Heart right ventricle (tissue), 16 donors: ENCODE data around the gene TENM4. TPM values are rescaled to one million over a fixed set of nuclear protein-coding genes. Genes with fewer than 3 reads are reported as not detected.

Source experiments
- ATAC-seq, 8 donors: fragments of 200-7000 bp; cut with Tn5 transposase; one replicate each; pipeline ENCODE4 v1.9.1; 2020; ENCODE audit warnings: mild to moderate bottlenecking in 8 of 8, moderate library complexity in 8 of 8, moderate number of reproducible peaks in 1 of 8
- DNase-seq, 2 donors: peaks; one replicate each; pipeline ENCODE4 v3.0.0-alpha.2; 2020
- H3K27ac ChIP-seq, 10 donors: fragments of 200-600 bp; sonication (generic) in 2 of 10; one replicate each; pipeline versions ENCODE4 v1.5.0 to v1.8.0; 2020 to 2022; ENCODE audit warnings: mild to moderate bottlenecking in 3 of 10
- H3K27me3 ChIP-seq, 7 donors: fragments of 200-600 bp; one replicate each; pipeline ENCODE4 v1.8.0; 2021 to 2022; ENCODE audit warnings: mild to moderate bottlenecking in 2 of 7
- H3K36me3 ChIP-seq, 9 donors: fragments of 200-600 bp; sonication (generic) in 1 of 9; one replicate each; pipeline versions ENCODE4 v1.5.0 to v1.8.0; 2020 to 2022; ENCODE audit warnings: mild to moderate bottlenecking in 2 of 9
- H3K4me1 ChIP-seq, 9 donors: fragments of 200-600 bp; sonication (generic) in 1 of 9; one replicate each; pipeline versions ENCODE4 v1.5.0 to v1.8.0; 2020 to 2022; ENCODE audit warnings: mild to moderate bottlenecking in 4 of 9
- H3K4me3 ChIP-seq, 10 donors: fragments of 200-600 bp; sonication (generic) in 2 of 10; one replicate each; pipeline versions ENCODE4 v1.5.0 to v1.8.0; 2020 to 2022; ENCODE audit warnings: mild to moderate bottlenecking in 7 of 10, moderate library complexity in 2 of 10
- H3K9me3 ChIP-seq, 11 donors: fragments of 200-600 bp in 10 of 11; sonication (generic) in 2 of 11; one replicate each; pipeline versions ENCODE4 v1.5.0 to v1.8.0; 2013 to 2022; ENCODE audit warnings: mild to moderate bottlenecking in 2 of 11, control low read depth in 1 of 11, moderate library complexity in 1 of 11
- CTCF ChIP-seq, 9 donors: fragments of 200-600 bp; sonication (generic) in 2 of 9; IDR thresholded peaks; one replicate each; pipeline versions ENCODE4 v1.5.0 to v1.8.0; 2021 to 2022; ENCODE audit warnings: antibody characterized with exemption in 9 of 9, mild to moderate bottlenecking in 5 of 9, moderate library complexity in 1 of 9
- WGBS, 2 donors: extraction: QIAGEN DNeasy Blood & Tissue Kit; methylation state at CpG; one replicate each; pipeline ENCODE4 v1.1.7; 2013; ENCODE audit warnings: inconsistent platforms in 1 of 2; 5-methylcytosine and 5-hydroxymethylcytosine counted together
- intact Hi-C, 10 donors: fragments of 100-400 bp; cut with DNase I; formaldehyde crosslinking; loops; one replicate each; pipeline versions ENCODE4 v1.11.1 to v1.14.2; 2022
- polyA plus RNA-seq, 2 donors: library from polyadenylated mRNA; stranded (reverse); fragments of 200-250 nt; gene quantifications; one replicate each; pipeline ENCODE4 v1.2.3, GENCODE V29; 2013
- total RNA-seq, 10 donors: library from RNA; stranded (reverse); fragmentation: NEBNext Ultra II Directional in 3 of 10; extraction: Animal tissue kit (Norgen Biotek cat#: 25700) in 3 of 10; gene quantifications; one replicate each; pipeline versions ENCODE4 v1.2.1 to v1.2.4, GENCODE V29; 2021 to 2023
- donor health status: Arrhythmogenic right ventricular cardiomyopathy.
- donor health status: ischemic (EF 13 %, LVEDD 7.1; RV severe dilation, severe dysfunction).
- donor health status: healthy with polysubstance abuse.
- donor health status: DM: no; HTN: yes; CAD: no.
- donor health status: DM: no; HTN: no; CAD: no.
- donor health status: ischemic (EF 25% LVEDD 6.9; RV normal size, moderate dysfunction).
- donor health status: ischemic (EF 25% LVEDD 5.7; RV mildly dilated, moderate dysfunction).
- donor health status: healthy.
- donor health status: DM: yes; HTN: yes; CAD: no.
- donor health status: Ischemic cardiomyopathy.
- donor health status: ischemic (EF 35%, LVEDD 5.7; RV mildly dilated, moderate dysfunction).
- donor health status: nonischemic (EF 11% LVEDD 7.7; RV severe dilation, severe dysfunction).
- donor health status: DM: yes; HTN: yes; CAD: no.
- donor health status: PGD.
- donor health status: ischemic (EF 29% LVEDD 5.4; RV normal size, mild dysfunction).
- donor health status: nonischemic (EF 23%, LVEDD 6.1; RV moderate dilation, normal function).

Gene TENM4
- total and polyA plus RNA-seq, 12 donors, result 0.10 to 3.6 (median 0.91) TPM

GRCh38 chr11:79362821-79363220 lies 78.0 kb downstream of the TENM4 start:
- 88 to 89% methylated on average over 4 of the region's 4 CpGs for WGBS, 2 donors
- H3K27me3 ChIP-seq, result peaks cover 0 to 9% (median 0%) of the 10 kb centered on the region in 7 donors
- no peak for ATAC-seq
- no peaks in the 10 kb centered on the region for H3K36me3 ChIP-seq
- no peaks in the 10 kb centered on the region for H3K9me3 ChIP-seq
- no peaks in the 10 kb centered on the region for H3K4me1 ChIP-seq
- no peak for TF ChIP-seq CTCF (IDR thresholded peaks at IDR 0.05)
- H3K27ac ChIP-seq, result no peak overlapping the region
- intact Hi-C loops, result no loop called here
- no peak for DNase-seq
- no peak overlapping the region for H3K4me3 ChIP-seq

- Histone ChIP-seq H3K4me3 (no peak overlapping the region), H3K27me3 (peaks cover 0 to 8% (median 0%) of the 10 kb centered on the region in 7 donors), H3K27ac (no peak overlapping the region), H3K9me3 (no peaks in the 10 kb centered on the region), H3K36me3 (no peaks in the 10 kb centered on the region), H3K4me1 (no peaks in the 10 kb centered on the region)
- DNase-seq (no peak), ATAC-seq (no peak)
- intact Hi-C loops, result no loop called here
- no peak for TF ChIP-seq CTCF (IDR thresholded peaks at IDR 0.05)
- 86 to 90% methylated on average over 4 of the region's 4 CpGs for WGBS, 2 donors
Observed at GRCh38 chr11:79362206-79362757, 78.5 kb downstream of the TENM4 start.

- DNase-seq (no peak), ATAC-seq (no peak)
- Histone ChIP-seq H3K27me3 (peaks cover 0 to 12% (median 0%) of the 10 kb centered on the region in 7 donors), H3K4me1 (no peaks in the 10 kb centered on the region), H3K4me3 (no peak overlapping the region), H3K9me3 (no peaks in the 10 kb centered on the region), H3K27ac (no peak overlapping the region), H3K36me3 (no peaks in the 10 kb centered on the region)
- intact Hi-C loops, result no loop called here
- TF ChIP-seq CTCF (IDR thresholded peaks at IDR 0.05), result no peak
- WGBS, 2 donors, result 69 to 75% methylated on average over 5 of the region's 5 CpGs
Observed at GRCh38 chr11:79358258-79358657, 82.6 kb downstream of the TENM4 start.

- 51 to 76% methylated on average over 3 of the region's 3 CpGs for WGBS, 2 donors
- H3K27me3 ChIP-seq, result peaks cover 0 to 12% (median 3%) of the 10 kb centered on the region in 7 donors
- ATAC-seq (no peak), DNase-seq (no peak)
- H3K4me3 ChIP-seq, result no peak overlapping the region
- TF ChIP-seq CTCF (IDR thresholded peaks at IDR 0.05), result no peak
- H3K4me1 ChIP-seq, result no peaks in the 10 kb centered on the region
- H3K36me3 ChIP-seq, result no peaks in the 10 kb centered on the region
- H3K27ac ChIP-seq, result no peak overlapping the region
- intact Hi-C loops, result no loop called here
- no peaks in the 10 kb centered on the region for H3K9me3 ChIP-seq
Observed at GRCh38 chr11:79353706-79354105, 87.1 kb downstream of the TENM4 start.
